HG03039 (cell line): ENCODE results near the gene PDZD2.
A peak's percentile ranks its signal among the peaks of the same experiment; 100 is the strongest.
"Not testable (repeated sequence)": the region's sequence is repeated elsewhere in the genome, so short reads cannot be mapped to it uniquely, and the experiment has no call there.

Experiments used
- ATAC-seq: cut with Tn5 transposase; IDR thresholded peaks from one replicate; pipeline ENCODE4 v1.9.1; 2021; ENCODE audit warnings: mild to moderate bottlenecking, moderate library complexity; ENCODE audit not compliant: unreplicated experiment

Gene PDZD2

DNA sequence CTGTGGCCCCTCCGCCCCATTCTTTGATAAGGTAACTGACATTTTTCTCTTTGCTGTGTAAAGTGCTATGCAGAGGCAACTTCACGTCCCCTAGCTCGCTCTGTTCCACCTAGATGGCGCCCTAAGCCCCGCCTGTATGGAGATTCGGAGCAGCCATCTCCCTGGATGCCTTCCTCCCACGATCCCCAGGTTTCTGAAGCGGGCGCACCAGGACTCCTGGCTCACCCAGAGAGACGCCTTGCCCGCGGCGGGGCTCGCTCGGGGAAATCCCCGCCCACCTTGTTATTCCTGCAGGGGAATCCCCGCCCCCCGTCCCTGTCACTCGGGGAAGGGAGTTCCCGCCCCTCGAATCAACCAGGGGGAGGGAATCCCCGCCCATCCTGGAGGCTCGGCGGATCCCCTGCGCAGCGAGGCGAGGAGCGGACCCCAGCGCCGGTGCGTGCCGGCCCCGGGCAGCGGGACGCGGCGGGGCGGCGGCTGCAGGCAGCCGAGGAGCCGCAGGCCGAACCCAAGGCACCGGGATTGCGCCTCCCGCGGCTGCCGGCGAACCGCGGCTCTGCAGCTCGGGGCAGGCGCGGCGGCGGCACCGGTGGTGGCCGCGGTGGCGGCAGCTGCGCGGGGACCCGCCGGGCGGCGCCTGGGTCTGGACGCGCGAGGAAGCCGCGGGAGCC is at the start of gene PDZD2:
Gene PDZD2 (plus strand): TSS at position 384 of the 671 bp plus-strand sequence.
- ATAC-seq, result peak; percentile 63

DNA sequence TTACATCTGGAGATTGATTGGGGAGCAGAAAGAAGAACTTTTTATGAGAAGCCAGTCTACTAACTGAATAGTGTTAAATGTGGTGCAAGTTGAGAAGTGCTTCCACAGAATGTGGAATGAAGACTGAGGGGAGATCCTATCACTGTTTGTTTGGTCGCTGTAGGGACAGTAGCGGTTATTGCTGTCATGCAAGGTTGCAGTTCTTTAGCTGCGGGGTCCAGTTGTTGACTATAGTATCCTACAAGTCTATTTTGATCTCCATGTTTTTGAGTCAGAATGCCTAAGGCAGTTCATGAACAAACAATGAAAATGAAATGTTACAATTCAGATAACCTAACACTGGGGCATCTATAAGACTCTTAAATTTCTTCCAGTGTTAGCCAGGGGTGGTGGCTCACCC is 45.3 kb upstream of the PDZD2 start:
- ATAC-seq, result no peak

DNA sequence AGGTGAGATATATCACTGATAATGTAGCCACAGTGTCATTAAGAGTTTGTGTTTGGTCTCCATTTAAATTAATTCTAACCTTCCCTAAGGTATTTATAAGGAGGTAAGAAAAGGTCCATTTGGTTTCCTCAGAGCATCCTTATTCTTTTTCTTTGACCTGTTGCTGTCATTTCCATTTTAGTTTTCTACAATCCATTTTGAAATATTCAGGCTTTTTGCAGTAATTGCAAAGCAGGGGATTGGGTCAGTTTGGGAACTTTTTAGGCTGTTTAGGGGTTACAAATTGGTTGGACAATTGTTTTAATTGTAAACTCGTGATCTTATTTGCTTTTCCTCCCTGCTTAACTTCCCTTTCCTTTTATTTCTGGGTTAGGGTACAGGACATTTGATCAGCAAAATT is 42.6 kb upstream of the PDZD2 start:
- ATAC-seq, result no peak

DNA sequence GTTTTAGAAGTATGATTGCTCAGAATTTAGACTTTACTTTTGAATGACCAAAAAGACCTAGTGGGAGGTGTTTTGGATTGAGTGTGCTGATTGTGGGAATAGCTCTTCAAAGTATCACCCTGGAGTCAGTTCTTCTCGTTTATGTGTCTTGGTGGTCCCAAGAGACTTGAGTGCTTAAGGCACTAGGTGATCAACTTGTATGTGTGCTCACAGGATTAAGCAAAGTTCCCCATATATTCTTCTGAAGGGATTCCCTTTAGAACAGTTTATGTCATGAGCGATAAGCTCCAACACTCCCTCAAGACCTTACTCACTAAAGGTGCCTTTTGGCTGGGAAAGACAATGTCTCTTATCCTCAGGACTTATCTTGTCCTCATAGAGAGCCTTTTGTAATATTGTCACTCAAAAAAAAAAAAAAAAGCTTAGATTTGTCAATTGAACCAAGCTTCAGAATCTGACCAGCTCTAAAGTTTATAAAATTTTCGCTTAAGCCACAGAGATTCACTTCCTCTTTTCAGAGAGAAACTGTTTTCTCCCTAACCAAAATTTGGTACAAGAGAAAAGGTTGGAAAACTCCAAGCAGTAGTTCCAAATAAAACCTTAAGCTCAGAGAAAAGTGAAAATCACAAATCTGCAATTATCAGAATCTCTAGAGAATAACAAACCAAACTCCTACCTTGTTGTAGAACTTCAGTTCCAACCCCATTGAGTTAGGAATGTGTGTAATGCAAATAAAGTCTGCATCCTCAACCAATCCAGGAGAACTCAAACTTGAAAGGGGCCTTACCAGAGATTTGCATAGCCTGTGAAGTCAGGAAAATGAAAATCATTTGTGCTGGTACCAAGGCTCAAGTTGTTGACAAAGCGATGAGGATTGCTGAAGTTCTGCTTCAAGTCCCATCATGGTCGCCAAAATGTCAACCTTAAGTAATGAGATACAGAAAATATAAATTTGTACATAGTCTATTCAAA is 40.0 kb upstream of the PDZD2 start:
- ATAC-seq, result no peak

DNA sequence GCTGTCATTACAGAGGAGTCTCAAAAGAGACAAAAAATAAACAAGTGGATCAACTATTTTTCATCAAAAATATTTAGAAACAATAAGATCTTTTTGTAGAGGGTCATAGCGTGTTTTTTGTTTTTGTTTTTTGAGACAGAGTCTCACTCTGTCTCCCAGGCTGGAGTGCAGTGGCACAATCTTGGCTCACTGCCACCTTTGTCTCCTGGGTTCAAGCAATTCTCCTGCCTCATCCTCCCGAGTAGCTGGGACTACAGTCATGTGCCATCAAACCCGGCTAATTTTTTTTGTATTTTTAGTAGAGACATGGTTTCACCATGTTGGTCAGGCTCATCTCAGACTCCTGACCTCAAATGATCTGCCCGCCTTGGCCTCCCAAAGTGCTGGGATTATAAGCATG is 36.6 kb upstream of the PDZD2 start:
- ATAC-seq, result not testable (repeated sequence)

DNA sequence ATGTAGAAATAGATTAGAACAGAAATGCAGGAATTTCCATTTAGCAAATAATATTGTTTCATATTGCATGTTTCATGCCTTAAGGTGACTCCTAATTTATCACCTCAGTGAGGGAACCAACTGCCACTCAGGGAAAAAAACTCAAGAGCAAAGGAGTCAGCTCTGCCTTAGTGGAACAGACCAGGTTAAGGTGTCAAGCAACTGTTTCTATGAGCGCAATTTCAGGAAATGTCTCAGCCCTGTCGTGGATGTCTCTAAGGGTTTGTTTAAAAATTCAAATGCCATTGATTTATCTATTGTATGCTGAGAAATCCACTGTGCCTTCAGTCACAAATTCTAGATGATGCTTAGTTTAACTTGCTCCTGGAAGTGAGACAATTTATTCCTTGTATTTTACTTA is 34.7 kb upstream of the PDZD2 start:
- no peak for ATAC-seq

DNA sequence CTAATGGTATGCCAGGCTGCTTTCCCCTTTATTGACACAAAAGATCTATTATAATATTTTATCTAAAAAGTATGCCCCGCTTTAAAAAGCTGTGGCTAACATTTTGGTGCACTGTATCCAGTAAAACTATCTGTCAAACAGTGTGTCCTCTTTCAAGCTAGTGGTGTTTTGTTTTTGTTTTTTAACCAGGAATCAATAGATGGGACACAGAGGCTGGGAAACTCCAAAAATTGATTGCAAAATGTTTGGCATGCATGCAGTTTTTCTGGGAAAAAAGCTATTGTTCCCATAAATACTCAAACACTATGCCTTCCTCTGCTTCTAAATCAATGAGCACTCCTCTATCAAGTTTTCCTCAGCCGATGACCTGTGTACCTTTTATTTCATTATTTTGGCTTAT is 34.3 kb upstream of the PDZD2 start:
- no peak for ATAC-seq

DNA sequence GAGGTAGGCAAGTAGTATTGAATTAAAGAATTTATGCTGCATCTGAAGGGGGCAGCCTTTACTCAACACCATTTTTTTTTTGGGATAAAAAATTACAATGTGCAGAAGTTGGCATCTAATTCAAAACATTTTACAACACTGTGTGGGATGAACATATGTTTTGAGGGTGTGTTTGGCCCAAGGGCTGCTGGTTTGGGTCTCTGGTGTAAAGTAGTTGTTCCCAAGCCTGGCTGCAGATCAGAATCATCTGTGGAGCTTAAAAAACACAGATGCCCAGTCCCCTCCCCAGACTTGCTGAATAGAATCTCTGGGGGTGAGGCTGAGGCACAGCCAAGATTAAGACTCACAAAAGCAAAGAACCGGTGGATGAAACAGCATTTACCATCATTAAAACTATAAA is 33.0 kb upstream of the PDZD2 start:
- ATAC-seq, result no peak

DNA sequence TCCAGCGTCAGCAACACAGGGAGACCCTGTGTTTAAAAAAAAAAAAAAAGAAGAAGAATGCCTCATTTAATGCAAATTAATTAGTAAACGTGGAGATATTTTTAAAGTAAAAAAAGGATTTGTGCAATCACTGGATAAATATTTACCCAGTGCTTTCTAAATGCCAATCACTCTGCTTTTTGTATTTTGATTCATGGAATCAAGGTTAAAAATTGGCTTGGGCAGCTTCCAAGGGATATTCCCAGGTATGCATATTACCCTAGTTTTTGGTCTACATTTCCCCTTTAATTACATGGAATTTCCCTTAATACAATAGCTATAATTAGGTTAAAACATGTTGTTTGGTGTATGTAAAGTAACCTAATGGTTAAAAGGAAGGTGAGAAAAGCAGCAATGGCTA is 31.4 kb upstream of the PDZD2 start:
- no peak for ATAC-seq

DNA sequence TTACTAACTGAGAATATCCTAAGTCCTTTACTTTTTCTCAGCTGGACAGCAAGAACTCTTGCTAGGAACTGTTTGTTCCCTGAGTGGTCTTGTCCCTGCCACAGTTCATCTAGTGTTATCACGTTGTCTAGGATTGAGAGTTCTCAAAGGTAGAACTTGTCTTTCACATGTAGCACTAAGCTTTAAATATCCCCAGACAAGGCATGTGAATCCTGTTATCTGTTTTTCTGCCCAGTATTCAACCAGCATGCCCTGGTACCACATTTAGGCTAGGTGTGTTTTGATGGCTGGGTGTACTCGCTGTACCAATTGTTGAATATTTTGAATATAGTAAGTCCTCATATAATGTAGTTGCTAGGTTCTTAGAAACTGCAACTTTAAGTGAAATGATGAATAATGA is 27.9 kb upstream of the PDZD2 start:
- ATAC-seq, result no peak

DNA sequence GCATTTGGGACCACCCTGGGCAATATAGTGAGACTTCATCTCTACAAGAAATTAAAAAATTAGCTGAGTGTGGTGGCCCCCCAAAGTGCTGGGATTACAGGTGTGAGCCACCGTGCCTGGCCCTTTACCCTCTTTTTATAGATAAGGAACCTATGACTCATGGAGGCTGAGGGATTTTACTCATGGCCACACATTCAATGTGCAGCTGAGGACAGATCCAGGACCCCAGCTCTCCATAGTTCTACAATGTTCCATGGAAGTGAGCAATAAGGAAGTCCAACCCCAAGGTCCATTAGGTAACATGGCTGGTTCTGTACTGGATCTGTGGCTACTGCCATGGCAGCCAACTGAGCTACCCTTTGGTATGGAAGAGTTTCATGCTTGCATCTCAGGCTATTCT is 25.3 kb upstream of the PDZD2 start:
- ATAC-seq, result no peak

DNA sequence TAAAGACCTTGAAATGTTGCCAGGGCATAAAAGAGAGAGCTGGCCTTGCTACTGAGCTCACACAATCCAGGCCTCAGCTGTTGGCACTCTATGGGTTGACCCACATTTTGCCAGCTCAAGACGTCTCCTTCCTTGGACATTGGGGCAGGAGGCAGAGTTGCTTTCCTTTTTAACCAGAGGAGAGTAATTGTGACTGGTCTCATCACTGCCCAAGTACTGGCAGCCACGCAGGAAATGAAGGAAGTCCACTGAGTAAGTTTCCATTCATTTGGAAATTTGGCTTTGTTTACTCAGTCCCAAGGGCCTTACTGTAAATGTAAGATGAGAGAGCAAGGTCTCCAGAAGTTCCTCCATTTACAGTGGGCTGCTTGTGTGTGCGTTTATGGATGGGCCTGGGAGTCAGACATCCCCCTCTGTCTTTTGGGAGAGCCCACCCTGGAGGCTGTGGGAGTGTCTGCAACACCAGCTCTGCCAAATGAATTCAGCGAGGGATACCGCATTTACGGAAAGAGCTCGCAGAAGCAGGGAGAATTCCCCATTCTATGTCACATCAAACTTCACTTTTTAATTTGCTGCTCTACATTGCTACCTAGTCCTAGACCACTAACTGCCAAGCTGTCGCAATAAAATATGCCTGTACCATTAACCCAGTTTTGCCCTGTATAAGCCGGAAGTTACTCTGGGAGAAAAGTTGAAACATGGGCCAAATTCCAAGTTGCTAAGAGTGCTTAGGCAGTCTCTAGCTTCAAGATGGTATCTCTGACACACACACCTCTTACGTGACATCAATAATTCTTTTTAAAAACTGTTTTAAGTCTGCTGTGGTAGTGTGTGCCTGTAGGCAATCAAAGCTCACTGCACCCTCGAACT is 24.5 kb upstream of the PDZD2 start:
- ATAC-seq, result no peak

DNA sequence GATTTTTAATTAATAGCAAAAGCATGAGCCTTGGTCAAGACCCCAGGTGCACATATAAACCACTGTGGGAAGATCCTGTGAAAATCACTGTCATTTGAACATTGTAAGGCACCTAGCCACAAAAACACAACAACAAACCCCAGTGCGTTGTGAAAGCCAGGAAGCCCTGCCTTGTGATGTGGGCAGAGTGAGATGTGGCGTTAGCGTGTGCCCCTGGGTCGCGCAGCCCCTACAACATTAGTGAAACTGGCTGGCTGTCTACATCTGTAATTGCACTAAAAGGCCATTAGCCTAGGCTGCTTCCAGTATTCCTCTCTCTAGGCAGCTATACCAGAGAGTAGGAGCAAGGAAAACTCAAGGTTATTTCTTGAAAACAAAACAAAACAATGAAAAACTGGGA is 21.1 kb upstream of the PDZD2 start:
- ATAC-seq, result no peak

DNA sequence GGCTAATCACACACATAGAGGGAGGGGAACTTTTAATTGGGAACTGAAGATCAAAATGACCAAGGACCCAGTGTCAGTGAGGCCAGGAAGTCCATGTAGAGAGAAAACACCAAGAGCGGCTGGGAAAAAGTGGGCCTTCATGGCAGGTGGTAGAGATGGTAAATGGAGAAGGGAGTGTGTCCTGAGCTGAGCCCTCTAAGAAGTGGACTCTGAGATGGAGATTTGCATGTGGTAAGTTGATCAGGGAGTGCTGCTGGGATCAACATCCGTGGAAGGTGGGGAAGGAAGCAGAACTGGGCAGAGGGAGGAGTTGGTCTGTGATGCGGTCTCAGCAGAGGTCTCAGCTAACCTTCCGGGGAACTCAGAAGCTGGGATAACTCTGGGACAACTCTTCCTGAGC is 18.9 kb upstream of the PDZD2 start:
- ATAC-seq, result no peak

DNA sequence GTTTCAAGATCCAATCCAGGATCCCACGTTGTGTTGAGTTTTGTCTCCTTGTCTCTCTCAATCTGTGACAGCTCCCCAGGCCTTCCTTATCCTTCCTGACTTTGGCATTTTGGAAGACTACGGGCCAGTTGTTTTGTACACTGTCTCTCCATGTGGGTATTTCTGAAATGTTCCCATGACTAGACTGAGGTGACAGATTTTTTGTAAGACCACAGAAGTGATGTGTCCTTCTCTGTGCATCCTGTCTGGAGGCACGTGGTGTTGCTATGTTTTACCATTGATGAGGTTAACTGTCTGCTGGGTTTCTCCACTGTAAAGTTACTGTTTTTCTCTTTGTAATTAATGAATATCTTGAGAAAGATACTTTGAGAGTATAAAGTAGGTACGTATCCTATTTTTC is 15.7 kb upstream of the PDZD2 start:
- ATAC-seq, result no peak

DNA sequence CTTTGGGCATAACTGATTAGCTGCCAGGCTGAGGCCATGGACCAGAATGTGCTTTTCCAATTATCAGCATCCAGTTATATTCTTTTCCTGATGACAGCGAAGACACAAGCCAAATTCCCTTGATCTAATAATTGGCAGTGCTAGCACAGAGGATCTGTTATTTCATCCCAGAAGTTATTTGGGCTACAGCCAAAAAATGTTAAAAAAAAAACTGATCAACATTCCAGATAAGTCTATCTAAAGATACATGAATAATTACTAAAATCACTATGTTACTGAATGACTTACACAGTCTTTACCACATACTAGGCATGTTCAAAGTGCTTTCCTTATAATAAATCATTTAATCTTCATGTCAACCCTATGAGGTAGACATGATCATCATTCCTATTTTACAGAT is 13.5 kb upstream of the PDZD2 start:
- no peak for ATAC-seq

DNA sequence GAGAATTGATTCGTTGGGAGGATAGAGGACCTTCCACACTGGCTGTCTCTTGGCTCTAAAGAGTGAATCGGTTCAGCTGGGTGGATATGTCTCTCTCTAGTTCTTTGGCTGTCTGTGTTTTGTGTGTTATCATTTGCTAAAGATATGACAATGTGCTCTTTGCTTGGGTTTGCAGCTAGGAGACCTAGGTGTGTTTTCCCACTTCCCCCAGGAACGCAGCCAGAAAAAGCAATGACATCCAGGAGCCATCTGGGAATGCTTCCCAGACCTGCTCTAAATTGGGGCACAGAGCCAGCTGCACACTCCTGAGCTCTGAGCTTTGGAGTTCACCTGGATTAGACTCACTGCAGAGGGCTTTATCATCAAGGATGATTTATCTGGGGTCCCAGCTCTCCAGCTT is 12.8 kb upstream of the PDZD2 start:
- no peak for ATAC-seq

DNA sequence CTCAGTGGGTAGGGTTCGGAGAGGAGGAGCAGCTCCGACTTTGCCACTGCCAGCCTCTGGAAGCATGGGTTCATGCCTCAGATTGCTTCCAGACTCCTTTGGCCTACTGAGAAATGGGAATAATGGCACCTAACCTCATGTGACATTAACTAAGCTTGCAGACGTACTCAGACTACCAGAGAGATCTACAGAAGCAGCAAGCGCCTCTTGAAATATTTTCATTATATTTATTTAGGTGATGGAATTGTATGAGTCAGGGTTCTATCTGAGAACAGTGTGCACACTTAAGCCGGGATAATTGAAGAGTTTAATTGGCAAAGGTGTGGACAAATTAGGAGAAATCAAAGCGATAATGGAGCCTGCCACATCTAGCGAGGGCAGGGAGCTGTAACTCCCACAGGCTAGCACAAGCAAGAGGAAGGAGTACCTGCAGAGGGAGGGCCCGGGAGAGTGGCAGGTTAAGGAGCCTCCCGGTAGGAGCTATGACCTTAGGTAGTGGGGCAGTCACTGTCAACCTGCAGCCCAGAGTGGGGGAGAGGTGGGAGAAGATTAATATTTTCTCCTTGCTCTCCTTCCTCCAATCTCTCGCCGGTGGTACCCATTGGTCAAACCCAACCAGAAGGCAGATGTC is 12.2 kb upstream of the PDZD2 start:
- ATAC-seq, result no peak

DNA sequence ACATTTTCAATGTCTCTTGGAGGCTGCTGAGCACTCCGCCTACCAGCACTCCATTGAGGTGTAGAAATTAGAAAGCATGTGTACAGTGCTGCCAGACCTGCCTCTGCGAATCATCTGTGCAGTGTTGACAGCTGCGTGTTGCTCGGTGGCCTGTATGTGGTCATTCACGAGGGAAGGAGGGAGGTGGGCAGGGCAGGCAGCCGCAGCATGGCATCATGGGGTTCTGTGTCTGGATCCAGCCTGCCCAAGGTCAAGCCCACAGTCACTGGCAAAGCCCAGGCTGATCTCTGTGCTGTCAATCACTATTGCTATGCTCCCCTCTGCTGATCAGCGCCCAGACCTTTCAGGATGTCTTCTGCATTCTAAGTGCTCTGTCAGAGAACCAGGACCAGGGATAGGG is 8.0 kb upstream of the PDZD2 start:
- ATAC-seq, result no peak

DNA sequence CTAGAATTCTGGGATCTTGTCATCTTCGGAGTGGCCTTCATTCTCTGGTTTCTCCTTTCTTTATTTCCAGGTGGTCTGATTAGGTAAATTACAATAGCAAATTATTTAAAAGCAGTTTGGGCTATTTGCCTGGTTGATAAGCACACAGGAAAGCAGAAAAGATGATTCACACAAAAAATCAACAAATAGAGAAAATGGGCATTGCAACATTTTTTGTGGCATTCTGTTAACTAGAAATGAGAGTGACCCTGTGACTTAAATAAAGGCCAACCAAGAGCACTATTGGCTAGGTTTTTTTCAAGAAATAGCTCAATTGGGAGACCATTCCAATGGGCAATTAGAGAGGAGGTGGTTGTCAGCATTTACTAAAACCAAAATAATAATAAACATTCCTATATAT is 6.5 kb upstream of the PDZD2 start:
- ATAC-seq, result no peak

DNA sequence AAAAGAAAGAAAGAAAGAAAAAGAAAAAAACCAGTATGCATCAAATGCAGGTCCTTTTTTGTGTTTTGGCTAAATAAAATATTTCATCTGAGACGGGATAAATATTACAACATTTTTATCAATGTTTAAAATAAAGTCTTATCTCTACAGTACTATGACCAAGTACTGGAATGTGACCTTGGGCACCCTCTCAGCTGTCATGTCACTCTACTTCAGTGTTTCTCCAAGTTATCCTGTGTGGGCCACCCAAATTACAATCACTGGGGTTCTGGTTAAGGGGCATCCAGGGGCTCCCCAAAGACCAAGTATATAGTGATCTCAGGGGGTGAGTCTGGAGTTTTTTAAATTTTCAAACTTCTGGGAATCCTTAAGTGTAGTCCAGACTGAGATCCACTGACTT is 3.5 kb upstream of the PDZD2 start:
- ATAC-seq, result no peak
